ENCODE data around the gene EMCN. TPM values are rescaled to one million over a fixed set of nuclear protein-coding genes. Genes with fewer than 3 reads are reported as not detected.

The EMCN gene
- total RNA-seq, 1 donor from 2014 or later: not detected

DNA sequence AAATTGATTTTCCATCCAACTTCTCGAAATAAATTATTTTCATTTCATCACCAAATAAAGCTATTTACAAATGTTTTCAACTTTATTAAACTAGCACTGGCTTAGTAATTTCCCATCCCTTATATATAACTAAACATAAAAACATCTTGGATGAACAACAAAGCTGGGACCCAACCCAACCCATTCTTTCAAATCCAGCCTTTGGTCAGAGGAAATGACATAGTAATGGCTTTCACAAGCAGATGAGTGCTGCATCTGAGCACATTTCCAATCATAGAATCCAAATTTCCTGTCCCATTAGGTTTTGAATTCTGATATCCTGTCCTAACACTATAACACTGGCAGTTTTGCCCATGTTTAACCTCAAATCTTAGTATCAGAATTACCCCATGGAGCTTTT lies 7.9 kb upstream of the EMCN start:
- TF ChIP-seq, protein P1, sequence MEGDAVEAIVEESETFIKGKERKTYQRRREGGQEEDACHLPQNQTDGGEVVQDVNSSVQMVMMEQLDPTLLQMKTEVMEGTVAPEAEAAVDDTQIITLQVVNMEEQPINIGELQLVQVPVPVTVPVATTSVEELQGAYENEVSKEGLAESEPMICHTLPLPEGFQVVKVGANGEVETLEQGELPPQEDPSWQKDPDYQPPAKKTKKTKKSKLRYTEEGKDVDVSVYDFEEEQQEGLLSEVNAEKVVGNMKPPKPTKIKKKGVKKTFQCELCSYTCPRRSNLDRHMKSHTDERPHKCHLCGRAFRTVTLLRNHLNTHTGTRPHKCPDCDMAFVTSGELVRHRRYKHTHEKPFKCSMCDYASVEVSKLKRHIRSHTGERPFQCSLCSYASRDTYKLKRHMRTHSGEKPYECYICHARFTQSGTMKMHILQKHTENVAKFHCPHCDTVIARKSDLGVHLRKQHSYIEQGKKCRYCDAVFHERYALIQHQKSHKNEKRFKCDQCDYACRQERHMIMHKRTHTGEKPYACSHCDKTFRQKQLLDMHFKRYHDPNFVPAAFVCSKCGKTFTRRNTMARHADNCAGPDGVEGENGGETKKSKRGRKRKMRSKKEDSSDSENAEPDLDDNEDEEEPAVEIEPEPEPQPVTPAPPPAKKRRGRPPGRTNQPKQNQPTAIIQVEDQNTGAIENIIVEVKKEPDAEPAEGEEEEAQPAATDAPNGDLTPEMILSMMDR (IDR thresholded peaks at IDR 0.05; ENCODE audit: insufficient read depth, low read length, severe bottlenecking): no peak
- H3K27me3 ChIP-seq (ENCODE audit: control insufficient read depth, insufficient read depth, low read length): no peaks in the 10 kb centered on the region
- DNase-seq (ENCODE audit: low read depth) (no peak), FAIRE-seq (no peak)
- H3K36me3 ChIP-seq (ENCODE audit: control insufficient read depth, insufficient read depth, low read length): no peaks in the 10 kb centered on the region
- no peak overlapping the region for H3K4me3 ChIP-seq (ENCODE audit: low read depth, low read length)

DNA sequence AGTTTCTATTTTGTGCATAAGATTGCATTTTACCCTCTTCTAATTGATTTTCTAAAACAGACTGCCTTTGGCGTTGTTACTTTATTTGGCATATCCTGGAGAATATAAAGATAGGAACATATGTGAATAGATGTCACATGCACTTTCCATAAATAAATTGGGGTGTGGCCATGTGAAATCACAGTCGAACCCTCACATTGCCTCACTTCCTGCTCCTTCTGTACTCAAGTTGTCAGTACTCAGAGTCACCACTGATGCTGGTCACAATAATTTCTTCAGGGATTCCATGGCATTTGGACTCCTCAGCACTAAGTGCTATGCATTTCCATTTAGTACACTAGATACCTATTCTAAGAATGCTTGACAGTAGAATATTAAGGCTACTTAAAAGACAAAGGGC lies 1.4 kb upstream of the EMCN start:
- TF ChIP-seq, protein P1 (IDR thresholded peaks at IDR 0.05; ENCODE audit: insufficient read depth, low read length, severe bottlenecking): no peak
- Histone ChIP-seq H3K36me3 (ENCODE audit: control insufficient read depth, insufficient read depth, low read length) (no peaks in the 10 kb centered on the region), H3K27me3 (ENCODE audit: control insufficient read depth, insufficient read depth, low read length) (no peaks in the 10 kb centered on the region), H3K4me3 (ENCODE audit: low read depth, low read length) (no peak overlapping the region)
- DNase-seq (ENCODE audit: low read depth): no peak
- no peak for FAIRE-seq

DNA sequence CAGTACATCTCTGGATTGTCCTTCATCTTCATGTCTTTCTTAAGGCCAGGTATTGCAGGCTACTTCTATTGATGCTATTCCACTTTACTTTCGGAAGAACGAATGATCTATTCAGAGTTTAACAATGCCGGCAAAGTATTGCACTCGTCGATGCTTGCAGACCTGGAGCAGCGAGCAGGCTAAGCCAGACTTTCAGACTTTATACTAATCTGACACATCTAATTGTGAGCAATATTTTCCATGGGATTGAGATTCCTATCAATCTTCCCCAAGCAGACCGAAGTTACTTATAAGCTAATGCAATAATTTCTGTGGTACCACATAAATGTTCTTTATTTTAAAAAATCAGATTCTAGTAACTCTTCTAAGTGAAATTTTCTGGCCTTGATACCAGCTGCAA lies 1.6 kb downstream of the EMCN start:
- FAIRE-seq: peak; percentile 43
- Histone ChIP-seq H3K36me3 (ENCODE audit: control insufficient read depth, insufficient read depth, low read length) (no peaks in the 10 kb centered on the region), H3K4me3 (ENCODE audit: low read depth, low read length) (no peak overlapping the region)

DNA sequence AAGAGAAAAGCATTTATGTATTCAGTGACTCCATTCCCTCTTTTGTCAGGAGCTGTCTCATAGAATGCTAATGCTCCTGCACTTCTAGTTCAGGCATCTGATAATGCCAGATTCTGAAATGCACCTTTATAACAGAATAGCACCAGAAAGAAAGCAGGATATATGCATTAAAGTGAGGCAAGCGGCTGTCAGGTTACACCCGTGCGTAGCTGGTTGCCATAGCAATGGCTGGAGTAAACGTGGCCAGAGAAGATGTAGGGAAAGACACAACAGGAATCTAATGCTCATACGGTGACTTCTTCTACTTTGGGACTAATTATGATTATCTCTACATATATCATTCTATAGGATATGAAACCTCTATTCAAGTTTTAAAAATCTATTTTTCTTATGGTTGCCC lies 5.9 kb downstream of the EMCN start:
- FAIRE-seq: no peak
- no peak for DNase-seq (ENCODE audit: low read depth)
- H3K4me3 ChIP-seq (ENCODE audit: low read depth, low read length): no peak overlapping the region
- TF ChIP-seq, protein P1 (IDR thresholded peaks at IDR 0.05; ENCODE audit: insufficient read depth, low read length, severe bottlenecking): no peak
- H3K27me3 ChIP-seq (ENCODE audit: control insufficient read depth, insufficient read depth, low read length): no peaks in the 10 kb centered on the region
- H3K36me3 ChIP-seq (ENCODE audit: control insufficient read depth, insufficient read depth, low read length): no peaks in the 10 kb centered on the region

More for the DNA sequence above, 1.6 kb downstream of the EMCN start:
- TF ChIP-seq, protein P1 (IDR thresholded peaks at IDR 0.05; ENCODE audit: insufficient read depth, low read length, severe bottlenecking): no peak
- DNase-seq (ENCODE audit: low read depth): no peak
- H3K27me3 ChIP-seq (ENCODE audit: control insufficient read depth, insufficient read depth, low read length): no peaks in the 10 kb centered on the region

DNA sequence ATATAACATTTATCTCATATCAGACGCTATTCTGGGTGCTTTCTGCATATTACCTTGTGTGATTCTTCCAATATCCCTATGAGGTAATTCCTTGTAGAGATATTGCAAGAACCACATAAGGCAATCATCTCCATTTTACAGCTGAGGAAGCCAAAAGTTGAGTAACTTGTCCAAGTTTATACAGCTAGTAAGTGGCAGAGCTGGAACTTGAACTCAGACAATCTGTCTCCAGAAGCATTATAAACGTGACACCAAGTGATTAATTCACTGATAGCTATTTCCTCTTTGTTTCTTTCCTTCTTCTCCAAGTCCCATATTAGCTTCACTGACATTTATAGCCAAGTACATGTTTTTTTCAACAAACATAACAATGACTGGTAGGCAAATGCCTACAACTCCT lies 7.3 kb downstream of the EMCN start:
- H3K4me3 ChIP-seq (ENCODE audit: low read depth, low read length): no peak overlapping the region
- FAIRE-seq (no peak), DNase-seq (ENCODE audit: low read depth) (no peak)
- no peaks in the 10 kb centered on the region for H3K36me3 ChIP-seq (ENCODE audit: control insufficient read depth, insufficient read depth, low read length)
- TF ChIP-seq, protein P1 (IDR thresholded peaks at IDR 0.05; ENCODE audit: insufficient read depth, low read length, severe bottlenecking): no peak
- H3K27me3 ChIP-seq (ENCODE audit: control insufficient read depth, insufficient read depth, low read length): no peaks in the 10 kb centered on the region

DNA sequence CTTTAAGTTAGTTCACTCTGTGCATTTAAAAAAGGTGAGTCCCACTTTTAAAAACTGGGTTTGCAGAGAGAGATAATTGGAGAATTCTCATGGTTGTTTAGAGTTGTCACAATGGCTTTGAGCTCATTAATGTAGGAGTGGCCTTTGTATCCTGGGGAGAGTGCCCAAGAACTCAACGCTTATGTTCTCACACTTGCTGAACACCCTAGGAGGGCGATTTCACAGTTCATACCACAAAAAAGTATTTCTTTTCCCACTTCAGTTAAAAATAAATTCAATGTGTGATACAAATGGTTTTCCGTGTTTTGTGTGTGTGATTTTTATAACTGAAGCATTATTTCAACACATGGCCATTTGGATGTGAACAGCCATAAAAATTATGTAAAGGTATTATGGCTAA lies 8.4 kb downstream of the EMCN start:
- FAIRE-seq (no peak), DNase-seq (ENCODE audit: low read depth) (no peak)
- Histone ChIP-seq H3K36me3 (ENCODE audit: control insufficient read depth, insufficient read depth, low read length) (no peaks in the 10 kb centered on the region), H3K27me3 (ENCODE audit: control insufficient read depth, insufficient read depth, low read length) (no peaks in the 10 kb centered on the region), H3K4me3 (ENCODE audit: low read depth, low read length) (no peak overlapping the region)
- TF ChIP-seq, protein P1 (IDR thresholded peaks at IDR 0.05; ENCODE audit: insufficient read depth, low read length, severe bottlenecking): no peak

Measured in bronchial epithelial cell (primary cell).